OCI-LY7 (cell line): Measurements from ENCODE around the gene CD300H. TPM values are rescaled to one million over a fixed set of nuclear protein-coding genes. Genes with fewer than 3 reads are reported as not detected.

ENCODE experiments used
- BruUV-seq: library from RNA; stranded (reverse); fragments of 400-500 nt; replicated peaks from 2 replicates; lab custom pipeline; 2021; lab: Mats Ljungman, UMichigan
- CTCF ChIA-PET: fragments of 300-600 bp; sonication (Branson Sonifier 250); formaldehyde crosslinking; loops from one replicate; lab custom pipeline; 2022; ENCODE audit warnings: antibody characterized with exemption; ENCODE audit not compliant: unreplicated experiment; lab: Charles Lee
- POLR2A ChIA-PET: fragments of 300-600 bp; sonication (Branson Sonifier 250); formaldehyde crosslinking; loops from one replicate; lab custom pipeline; 2022; ENCODE audit warnings: antibody characterized with exemption; lab: Charles Lee
- DNase-seq: peaks from one replicate; pipeline ENCODE4 v3.0.0-alpha.2; 2015; ENCODE audit warnings: low spot score
- H2AFZ ChIP-seq: fragments of 200-600 bp; sonication (generic), shearing (Covaris generic); 2 replicates; pipeline ENCODE4 v1.6.1; 2014; ENCODE audit warnings: mild to moderate bottlenecking, antibody characterized with exemption, low read length, moderate library complexity
- H3K27ac ChIP-seq: fragments of 200-600 bp; sonication (generic); 2 replicates; pipeline ENCODE4 v1.5.1; 2014; ENCODE audit warnings: mixed run types, low read depth, mild to moderate bottlenecking, moderate library complexity, low read length, inconsistent platforms; ENCODE audit not compliant: poor library complexity, severe bottlenecking
- H3K36me3 ChIP-seq: fragments of 200-600 bp; sonication (generic); 2 replicates; pipeline ENCODE4 v1.6.1; 2014; ENCODE audit warnings: mild to moderate bottlenecking, antibody characterized with exemption, low read length, moderate library complexity, mixed read lengths; ENCODE audit not compliant: insufficient read depth
- H3K4me1 ChIP-seq: fragments of 200-600 bp; sonication (generic); 2 replicates; pipeline ENCODE4 v1.5.1; 2014; ENCODE audit warnings: mild to moderate bottlenecking, low read length; ENCODE audit not compliant: insufficient read depth, poor library complexity, severe bottlenecking
- H3K4me2 ChIP-seq: fragments of 200-600 bp; sonication (generic); 2 replicates; pipeline ENCODE4 v1.6.1; 2014; ENCODE audit warnings: mild to moderate bottlenecking, low read length
- H3K4me3 ChIP-seq: fragments of 200-600 bp; sonication (generic); 2 replicates; pipeline ENCODE4 v1.5.1; 2014; ENCODE audit warnings: mild to moderate bottlenecking, low read depth, low read length; ENCODE audit not compliant: poor library complexity, severe bottlenecking
- H3K79me2 ChIP-seq: fragments of 200-600 bp; sonication (generic); 2 replicates; pipeline ENCODE4 v1.6.1; 2016; ENCODE audit warnings: low read depth, mild to moderate bottlenecking, low read length, moderate library complexity, mixed read lengths; ENCODE audit not compliant: insufficient read depth
- H3K9me2 ChIP-seq: fragments of 200-600 bp; sonication (generic); 2 replicates; pipeline ENCODE4 v1.6.1; 2016; ENCODE audit warnings: mild to moderate bottlenecking, low read length, mixed read lengths; ENCODE audit not compliant: insufficient read depth
- H3K9me3 ChIP-seq: fragments of 200-600 bp; sonication (generic); 2 replicates; pipeline ENCODE4 v1.6.1; 2014; ENCODE audit warnings: mild to moderate bottlenecking, mixed run types, low read length, mixed read lengths
- H4K20me1 ChIP-seq: fragments of 200-600 bp; sonication (generic); 2 replicates; pipeline ENCODE4 v1.6.1; 2014; ENCODE audit warnings: mild to moderate bottlenecking, antibody characterized with exemption, low read length, moderate library complexity, mixed read lengths; ENCODE audit not compliant: insufficient read depth
- EZH2phosphoT487 ChIP-seq: fragments of 200-600 bp; sonication (generic); IDR thresholded peaks from 2 replicates; pipeline ENCODE4 v1.6.1; 2018; ENCODE audit warnings: low read depth, borderline replicate concordance, mild to moderate bottlenecking, mixed run types, antibody characterized with exemption, low read length, moderate library complexity, mixed read lengths
- intact Hi-C: fragments of 100-400 bp; cut with micrococcal nuclease; formaldehyde crosslinking; loops from one replicate; pipeline ENCODE4 v1.10.0; 2022; ENCODE audit not compliant: unreplicated experiment
- total RNA-seq, 2 experiments: library from RNA; depleted of rRNA in 1 of 2; stranded (reverse); fragments of >200 nt in 1 of 2; shearing (Covaris generic) in 1 of 2; gene quantifications; 2 replicates each; pipeline ENCODE4 v1.2.3, GENCODE V29; 2014 to 2022
- TF ChIP-seq, protein P1 (sequence below): fragments of 200-600 bp; sonication (generic); conservative IDR thresholded peaks from 2 replicates; pipeline ENCODE4 v1.5.1; 2014; ENCODE audit warnings: mild to moderate bottlenecking, antibody characterized with exemption, low read length, moderate library complexity, mixed read lengths

The CD300H gene
- total RNA-seq, 2 experiments from 2014 or later, result not detected

DNA sequence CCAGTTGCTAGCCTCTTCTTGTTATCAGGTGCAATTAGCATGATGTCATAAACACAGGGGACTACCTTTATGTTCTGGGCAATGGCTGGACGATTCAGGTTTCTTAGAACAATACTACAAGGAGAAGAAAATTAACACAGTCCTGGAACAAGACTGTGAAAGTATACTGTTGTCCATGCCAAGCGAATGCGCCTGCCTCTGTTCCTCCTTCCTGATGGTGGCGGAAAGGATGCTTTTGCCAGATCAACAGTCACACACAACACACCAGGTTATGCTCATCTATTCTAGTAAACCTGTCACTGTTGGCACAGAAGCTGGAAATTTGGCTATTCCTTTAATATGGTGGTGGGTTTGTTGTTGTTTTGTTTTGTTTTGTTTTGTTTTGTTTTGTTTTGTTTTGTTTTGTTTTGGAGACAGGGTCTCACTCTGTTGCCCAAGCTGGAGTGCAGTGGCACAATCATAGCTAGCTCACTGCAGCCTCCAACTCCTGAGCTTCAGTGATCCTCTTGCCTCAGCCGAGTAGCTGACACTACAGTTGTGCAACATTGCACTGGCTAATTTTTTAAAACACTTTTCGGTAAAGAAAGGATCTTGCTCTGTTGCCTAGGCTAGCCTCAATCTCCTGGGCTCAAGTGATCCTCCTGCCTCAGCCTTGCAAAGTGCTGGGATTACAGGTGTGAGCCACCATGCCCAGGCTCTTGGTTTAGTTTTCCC lies 27.9 kb upstream of the CD300H start:
- CTCF ChIA-PET, result no interaction called here
- POLR2A ChIA-PET, result interaction anchor here (0.6 to 0.7 kb wide), 2 partner anchors 37 to 667 kb away, joined by 3 to 4 read pairs; no protein-coding TSS in a partner anchor
- no peak overlapping the region for H3K4me2 ChIP-seq
- no TSS peak for BruUV-seq
- no peak overlapping the region for H2AFZ ChIP-seq
- H3K4me3 ChIP-seq, result no peak overlapping the region
- peaks cover 5% of the 10 kb centered on the region for H3K4me1 ChIP-seq
- TF ChIP-seq, protein P1, sequence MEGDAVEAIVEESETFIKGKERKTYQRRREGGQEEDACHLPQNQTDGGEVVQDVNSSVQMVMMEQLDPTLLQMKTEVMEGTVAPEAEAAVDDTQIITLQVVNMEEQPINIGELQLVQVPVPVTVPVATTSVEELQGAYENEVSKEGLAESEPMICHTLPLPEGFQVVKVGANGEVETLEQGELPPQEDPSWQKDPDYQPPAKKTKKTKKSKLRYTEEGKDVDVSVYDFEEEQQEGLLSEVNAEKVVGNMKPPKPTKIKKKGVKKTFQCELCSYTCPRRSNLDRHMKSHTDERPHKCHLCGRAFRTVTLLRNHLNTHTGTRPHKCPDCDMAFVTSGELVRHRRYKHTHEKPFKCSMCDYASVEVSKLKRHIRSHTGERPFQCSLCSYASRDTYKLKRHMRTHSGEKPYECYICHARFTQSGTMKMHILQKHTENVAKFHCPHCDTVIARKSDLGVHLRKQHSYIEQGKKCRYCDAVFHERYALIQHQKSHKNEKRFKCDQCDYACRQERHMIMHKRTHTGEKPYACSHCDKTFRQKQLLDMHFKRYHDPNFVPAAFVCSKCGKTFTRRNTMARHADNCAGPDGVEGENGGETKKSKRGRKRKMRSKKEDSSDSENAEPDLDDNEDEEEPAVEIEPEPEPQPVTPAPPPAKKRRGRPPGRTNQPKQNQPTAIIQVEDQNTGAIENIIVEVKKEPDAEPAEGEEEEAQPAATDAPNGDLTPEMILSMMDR, result no peak
- TF ChIP-seq EZH2phosphoT487, result no peak
- intact Hi-C loops, result no loop called here
- H3K9me2 ChIP-seq, result no peaks in the 10 kb centered on the region
- DNase-seq, result no peak
- no peaks in the 10 kb centered on the region for H4K20me1 ChIP-seq
- no peaks in the 10 kb centered on the region for H3K36me3 ChIP-seq
- H3K27ac ChIP-seq, result no peak overlapping the region
- H3K9me3 ChIP-seq, result 0 out of 2 replicates have a peak, but pooled peaks cover 3% of the 10 kb centered on the region
- no peaks in the 10 kb centered on the region for H3K79me2 ChIP-seq

GRCh38 chr17:74592087-74592990 lies 25.0 kb upstream of the CD300H start, which contains the start of gene CD300LD:
Gene CD300LD, minus strand, starts transcription at chr17:74592283. Its CDS starts 81 bp downstream, at chr17:74592202.
- TF ChIP-seq, protein P1, result no peak
- TF ChIP-seq EZH2phosphoT487, result no peak
- Histone ChIP-seq H3K4me3 (no peak within 1 kb of the TSS), H3K36me3 (no peaks in the 10 kb centered on the region), H3K4me2 (no peak within 1 kb of the TSS), H2AFZ (no peak within 1 kb of the TSS), H3K4me1 (no peaks in the 10 kb centered on the region), H4K20me1 (no peaks in the 10 kb centered on the region), H3K9me2 (no peaks in the 10 kb centered on the region), H3K79me2 (no peaks in the 10 kb centered on the region), H3K27ac (no peak within 1 kb of the TSS), H3K9me3 (0 out of 2 replicates have a peak, but pooled peaks cover 3% of the 10 kb centered on the region)
- ChIA-PET CTCF (no interaction called here), POLR2A (interaction anchor here (0.7 kb wide), 1 partner anchor 144 kb away, joined by 3 read pairs; no protein-coding TSS in a partner anchor)
- DNase-seq, result no peak
- BruUV-seq, result no TSS peak
- intact Hi-C loops, result no loop called here
